HG02588 (cell line): ENCODE data around the gene SORCS2.

Experiments used
- ATAC-seq: cut with Tn5 transposase; IDR thresholded peaks from one replicate; pipeline ENCODE4 v1.9.1; 2021; ENCODE audit warnings: mild to moderate bottlenecking, moderate library complexity; ENCODE audit not compliant: unreplicated experiment

Gene SORCS2

DNA sequence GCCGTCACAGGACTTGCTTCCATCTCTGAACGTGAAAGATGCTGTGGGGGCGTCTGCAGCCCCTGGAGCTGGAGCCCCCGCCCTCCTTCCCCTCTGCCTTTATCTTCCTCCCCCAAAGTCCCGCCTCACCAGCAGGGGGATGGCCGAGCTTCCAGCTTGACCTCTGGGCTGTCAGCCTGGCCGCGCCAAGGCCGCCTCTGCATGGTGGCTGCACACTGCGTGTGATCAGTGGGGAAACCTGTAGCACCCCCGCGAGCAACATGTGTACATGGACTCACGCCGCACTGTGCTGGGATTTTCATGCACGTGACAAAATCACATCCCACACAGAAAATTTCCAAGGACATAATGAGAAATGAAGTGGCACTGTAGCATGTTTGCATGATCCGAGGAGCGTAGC lies 268.9 kb downstream of the SORCS2 start:
- ATAC-seq: no peak

DNA sequence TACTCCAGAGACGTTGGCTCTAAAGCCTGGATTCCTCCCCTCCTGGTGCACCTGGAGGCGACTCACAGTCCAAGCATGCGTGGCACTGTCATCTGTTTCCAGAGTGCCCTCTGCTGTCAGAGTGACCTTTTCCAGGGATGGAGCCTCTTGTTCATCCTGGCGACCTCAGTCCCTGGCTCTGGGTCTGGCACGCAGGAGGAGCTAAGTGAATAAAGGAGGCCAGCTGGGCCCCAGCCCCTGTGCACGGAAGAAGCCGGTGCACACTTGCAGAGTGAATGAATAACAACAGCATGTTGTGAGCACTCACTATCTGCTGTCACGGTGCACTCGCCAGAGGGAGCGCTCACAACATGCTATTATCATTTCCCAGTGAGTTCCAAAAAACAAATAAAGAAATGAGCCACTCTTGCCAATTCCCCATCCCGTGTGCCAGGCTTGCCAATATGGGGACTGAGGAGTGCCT lies 270.2 kb downstream of the SORCS2 start:
- no peak for ATAC-seq

DNA sequence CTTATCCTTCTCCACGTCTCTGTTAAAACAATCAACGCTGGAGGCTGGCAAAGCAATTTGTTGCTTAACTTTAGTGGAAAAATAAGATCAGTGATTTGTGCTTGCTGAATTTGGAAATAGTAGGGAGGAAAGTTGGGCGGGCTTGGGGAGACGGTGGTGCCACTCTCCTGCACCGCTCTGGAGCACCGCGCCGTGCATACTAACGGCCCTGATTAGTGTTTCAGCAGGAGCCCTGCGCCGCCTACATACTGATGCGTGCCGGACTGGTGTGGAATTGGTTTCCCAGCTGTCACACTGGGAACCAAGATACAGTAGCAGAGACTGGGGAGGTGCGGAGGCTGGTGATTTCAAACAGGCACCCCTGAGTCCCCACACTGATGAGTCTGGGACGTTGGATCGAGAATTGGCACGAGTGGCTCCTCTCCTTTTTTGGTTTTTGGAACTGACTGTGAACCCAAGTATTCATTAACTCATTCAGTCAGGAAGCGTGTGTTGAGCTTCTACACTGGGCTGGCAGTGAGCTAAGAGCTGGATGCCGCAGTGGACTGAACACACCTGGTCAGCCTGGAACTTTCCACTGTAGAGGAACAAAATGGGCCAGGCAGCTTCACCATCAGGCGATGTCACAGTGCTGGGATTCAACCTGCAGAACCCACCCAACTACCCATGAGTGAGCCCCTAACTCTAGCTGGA lies 271.4 kb downstream of the SORCS2 start:
- no peak for ATAC-seq

DNA sequence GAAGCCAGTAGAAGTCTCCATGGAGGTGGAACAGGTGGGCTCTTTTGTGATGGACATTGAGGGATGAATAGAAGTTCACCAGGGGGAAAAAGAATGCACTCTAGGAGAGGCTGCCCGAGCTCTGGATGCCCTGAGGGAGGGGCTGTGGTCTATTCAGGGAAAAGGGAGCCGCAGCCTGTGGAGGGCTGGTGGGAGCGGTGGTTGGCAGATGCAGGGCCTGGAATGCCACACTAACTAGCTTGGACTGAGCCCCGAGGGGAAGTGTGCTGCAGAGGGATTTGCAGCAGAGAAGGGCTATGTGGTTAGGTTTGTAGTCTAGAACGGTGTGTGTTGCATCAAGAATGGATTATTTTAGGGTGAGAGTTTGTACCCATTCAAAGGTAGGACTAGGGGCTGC lies 271.9 kb downstream of the SORCS2 start:
- no peak for ATAC-seq

- ATAC-seq: no peak
Measured at GRCh38 chr4:7465017-7465416, 272.7 kb downstream of the SORCS2 start.

GRCh38 chr4:7466215-7466614 lies 273.9 kb downstream of the SORCS2 start:
- no peak for ATAC-seq

DNA sequence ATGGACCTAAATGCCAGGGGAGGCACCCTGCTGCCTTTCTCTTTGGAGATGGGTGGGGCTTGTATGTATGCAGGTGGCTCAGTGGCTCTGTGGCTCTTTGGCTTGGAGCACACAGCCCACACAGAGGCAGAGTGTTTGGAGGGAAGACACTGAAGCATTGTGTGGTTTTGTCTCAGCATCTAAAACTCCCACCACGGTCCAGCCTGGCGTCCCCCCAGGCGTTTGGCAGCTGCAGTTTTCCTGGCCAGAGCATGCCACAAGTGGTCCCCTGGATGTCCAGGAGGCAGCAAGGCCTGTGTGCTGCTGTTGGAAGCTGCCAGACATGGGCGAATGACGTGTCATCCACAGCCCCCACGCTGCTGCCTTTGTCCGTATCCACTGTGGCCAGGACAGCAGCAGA lies 274.6 kb downstream of the SORCS2 start:
- ATAC-seq: no peak

- no peak for ATAC-seq
Measured at GRCh38 chr4:7467471-7467870, 275.1 kb downstream of the SORCS2 start.

- no peak for ATAC-seq
Measured at GRCh38 chr4:7469023-7469422, 276.7 kb downstream of the SORCS2 start.

DNA sequence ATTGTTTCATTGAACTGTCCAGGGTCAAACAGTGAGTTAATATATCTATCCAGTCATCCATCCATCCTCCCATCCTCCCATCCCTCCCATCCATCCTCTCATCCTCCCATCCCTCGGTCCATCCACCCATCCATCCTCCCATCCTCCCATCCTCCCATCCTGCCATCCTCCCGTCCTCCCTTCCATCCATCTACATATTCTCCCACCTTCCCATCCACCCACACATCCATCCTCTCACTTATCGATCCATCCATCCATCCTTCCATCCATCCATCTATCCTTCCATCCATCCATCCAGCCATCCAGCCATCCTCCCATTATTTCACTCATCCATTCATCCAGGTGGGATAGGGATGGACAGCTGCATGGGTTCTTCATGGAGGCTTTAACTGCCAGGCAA lies 277.8 kb downstream of the SORCS2 start:
- ATAC-seq: no peak

DNA sequence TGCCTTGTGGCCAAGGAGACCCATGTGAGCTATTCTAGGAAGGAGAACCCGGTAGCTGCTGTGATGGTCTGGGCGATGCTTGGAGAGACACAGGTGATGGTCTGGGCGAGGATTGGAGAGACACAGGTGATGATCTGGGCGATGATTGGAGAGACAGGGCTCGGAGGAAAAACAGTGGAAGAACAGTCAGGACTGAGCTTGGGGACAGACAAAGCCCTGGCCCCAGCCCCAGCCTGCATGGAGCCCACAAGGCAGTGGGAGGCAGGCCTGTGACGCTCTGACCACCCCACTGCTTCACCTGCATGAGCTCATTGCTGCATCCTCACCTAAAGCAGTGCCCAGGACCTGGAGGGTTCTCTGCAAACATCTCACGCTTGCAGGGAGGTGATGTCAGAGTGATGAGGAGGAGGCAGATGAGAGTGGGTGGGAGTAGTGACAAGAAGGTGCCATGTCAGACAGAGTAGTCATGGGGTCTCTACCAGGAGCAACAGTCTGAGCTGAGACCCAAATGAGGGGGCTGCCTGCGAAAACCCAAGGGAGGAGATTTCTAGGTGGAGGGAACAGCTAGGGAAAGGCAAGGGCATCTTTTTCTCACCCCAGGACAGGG lies 278.3 kb downstream of the SORCS2 start:
- no peak for ATAC-seq

- ATAC-seq: no peak
Measured at GRCh38 chr4:7472442-7473013, 280.2 kb downstream of the SORCS2 start.

GRCh38 chr4:7473081-7473480 lies 280.7 kb downstream of the SORCS2 start:
- ATAC-seq: no peak

- no peak for ATAC-seq
Measured at GRCh38 chr4:7474320-7474719, 282.0 kb downstream of the SORCS2 start.

GRCh38 chr4:7475207-7475606 lies 282.9 kb downstream of the SORCS2 start:
- no peak for ATAC-seq

DNA sequence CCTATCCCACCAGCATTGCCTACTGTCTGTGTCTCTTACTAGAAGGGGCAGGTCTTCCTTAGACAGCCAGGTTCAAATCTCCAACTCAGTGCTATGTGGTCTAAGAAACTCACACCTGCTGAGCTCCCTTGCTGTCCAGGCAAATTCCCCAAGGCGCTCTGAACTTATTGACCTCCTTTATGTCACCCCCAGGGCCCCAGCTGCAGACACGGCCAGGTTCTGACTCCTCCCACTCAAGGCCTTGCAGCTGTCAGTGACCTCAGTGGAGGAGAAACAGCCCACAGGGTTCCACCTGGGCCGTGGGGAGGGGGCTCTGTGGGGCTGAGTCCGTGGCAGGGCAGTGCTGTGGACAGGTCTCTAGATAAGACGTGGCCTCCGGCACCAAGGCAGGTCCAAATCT lies 284.5 kb downstream of the SORCS2 start:
- ATAC-seq: no peak

- no peak for ATAC-seq
Measured at GRCh38 chr4:7477695-7478094, 285.4 kb downstream of the SORCS2 start.

DNA sequence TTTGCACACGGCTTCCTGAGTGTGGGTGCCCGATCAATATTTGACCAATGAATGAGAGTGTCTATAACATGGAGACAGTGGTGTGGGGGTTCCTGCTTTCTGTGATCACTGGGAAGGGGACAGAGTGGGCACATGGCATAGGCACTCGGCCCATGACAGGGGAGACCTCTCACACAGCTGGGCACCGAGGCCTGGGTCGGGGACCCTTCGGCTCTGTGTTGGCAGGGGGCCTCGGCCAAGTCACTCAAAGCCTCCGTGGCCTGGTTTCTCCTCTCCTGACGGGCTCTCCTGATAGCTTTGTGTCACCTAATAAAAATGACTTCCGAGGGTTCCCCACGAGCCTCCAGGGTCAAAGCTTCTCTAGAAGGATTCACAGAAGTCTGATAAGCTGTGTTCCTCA lies 286.3 kb downstream of the SORCS2 start:
- ATAC-seq: no peak

DNA sequence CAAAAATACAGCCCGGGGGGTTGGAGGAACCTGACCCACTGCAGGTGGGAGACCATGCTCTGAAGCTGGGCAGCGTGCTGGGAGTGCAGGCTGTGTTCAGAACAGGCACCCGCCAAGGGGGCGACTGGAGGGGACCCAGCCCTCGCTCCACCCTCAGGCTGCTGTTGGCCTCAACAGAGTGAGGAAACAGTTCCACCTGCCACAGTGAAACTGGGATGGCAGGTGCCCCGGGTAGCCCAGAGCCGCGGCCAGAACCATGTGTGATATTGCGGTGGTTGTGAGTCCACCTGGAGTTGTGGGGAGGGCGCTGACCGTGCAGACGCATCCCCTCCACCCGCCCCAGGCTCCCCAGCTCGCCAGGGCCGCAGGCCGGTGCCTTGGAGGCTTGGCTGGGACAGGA lies 288.1 kb downstream of the SORCS2 start:
- no peak for ATAC-seq

DNA sequence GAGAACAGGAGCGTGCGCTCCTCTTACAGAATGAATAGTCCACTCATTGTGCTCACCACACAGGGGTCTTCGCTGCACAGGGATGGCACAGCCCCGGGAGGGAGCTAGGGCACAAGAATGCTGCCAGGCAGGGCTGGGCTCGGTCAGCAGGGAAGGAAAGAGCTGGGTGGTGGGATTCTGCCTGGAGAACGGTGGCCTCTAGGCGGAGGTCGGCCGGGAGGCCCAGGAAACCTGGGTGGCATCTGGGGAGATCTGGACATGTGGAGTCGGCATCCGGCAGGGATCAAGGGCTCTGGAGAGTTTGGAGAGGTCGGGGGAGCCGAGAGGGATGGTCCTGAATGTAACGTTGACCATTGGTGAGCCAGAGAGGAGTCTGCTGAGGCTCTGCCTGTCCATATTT lies 288.9 kb downstream of the SORCS2 start:
- ATAC-seq: no peak

GRCh38 chr4:7485096-7485495 lies 292.8 kb downstream of the SORCS2 start:
- no peak for ATAC-seq

GRCh38 chr4:7486101-7486500 lies 293.8 kb downstream of the SORCS2 start:
- no peak for ATAC-seq
